HEK293 (cell line): ENCODE measurements around the gene TAF1A.
A peak's percentile ranks its signal among the peaks of the same experiment; 100 is the strongest.

Experiments
- TRIM28 ChIP-seq: IDR thresholded peaks from 2 replicates; pipeline ENCODE4 v1.6.1; 2011; ENCODE audit warnings: low read length, control low read depth, borderline replicate concordance
- TF ChIP-seq, protein P1 (sequence below): fragments of 450-650 bp; formaldehyde crosslinking; IDR thresholded peaks from 2 replicates; pipeline ENCODE4 v1.5.1; 2016; ENCODE audit warnings: missing biosample characterization, missing genetic modification characterization

The TAF1A gene

DNA sequence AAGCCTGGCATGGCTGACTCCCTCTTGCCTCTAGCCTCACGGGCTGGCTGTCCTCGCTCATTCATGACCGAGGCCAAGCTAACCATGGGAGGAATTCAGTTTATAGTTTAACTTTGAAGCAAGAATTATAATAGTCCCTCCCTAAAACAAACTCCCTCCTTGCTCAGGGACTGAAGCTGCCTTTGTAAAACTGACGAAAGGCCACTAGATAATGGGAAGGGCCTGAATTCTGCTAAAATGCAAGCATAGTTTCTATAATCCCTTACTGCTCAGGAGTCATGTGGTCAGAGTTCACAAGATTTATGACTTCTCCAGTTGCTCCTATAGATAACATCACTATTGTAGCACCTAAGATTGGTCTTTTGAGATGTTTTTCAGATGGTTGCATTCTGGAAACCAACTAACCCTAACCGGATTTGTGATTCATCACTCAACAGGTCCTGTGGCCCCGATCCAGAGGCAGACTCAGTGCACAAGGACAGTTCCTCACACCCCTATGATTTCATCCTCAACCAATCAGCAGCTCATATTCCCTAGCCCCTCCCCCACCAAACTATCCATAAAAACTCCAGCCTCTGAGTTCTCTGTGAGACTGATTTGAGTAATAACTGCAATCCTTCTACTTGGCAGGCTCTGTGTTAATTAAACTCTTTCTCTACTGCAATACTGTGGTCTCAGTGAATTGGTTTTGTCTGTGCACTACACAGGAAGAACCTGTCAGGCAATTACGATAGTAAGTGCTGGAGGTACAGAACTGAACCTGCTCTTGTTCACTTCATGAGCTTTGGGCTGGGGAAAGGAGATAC, 68.2 kb downstream of the TAF1A start (continued):
- TF ChIP-seq, protein P1, sequence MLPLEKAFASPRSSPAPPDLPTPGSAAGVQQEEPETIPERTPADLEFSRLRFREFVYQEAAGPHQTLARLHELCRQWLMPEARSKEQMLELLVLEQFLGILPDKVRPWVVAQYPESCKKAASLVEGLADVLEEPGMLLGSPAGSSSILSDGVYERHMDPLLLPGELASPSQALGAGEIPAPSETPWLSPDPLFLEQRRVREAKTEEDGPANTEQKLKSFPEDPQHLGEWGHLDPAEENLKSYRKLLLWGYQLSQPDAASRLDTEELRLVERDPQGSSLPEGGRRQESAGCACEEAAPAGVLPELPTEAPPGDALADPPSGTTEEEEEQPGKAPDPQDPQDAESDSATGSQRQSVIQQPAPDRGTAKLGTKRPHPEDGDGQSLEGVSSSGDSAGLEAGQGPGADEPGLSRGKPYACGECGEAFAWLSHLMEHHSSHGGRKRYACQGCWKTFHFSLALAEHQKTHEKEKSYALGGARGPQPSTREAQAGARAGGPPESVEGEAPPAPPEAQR (tag by site-specific recombination) = no peak
- TF ChIP-seq TRIM28 = peak; percentile 84; the same call in 1 of the 2 replicates
